ENCODE measurements around the gene DNM2.

- TF ChIP-seq CTCF (IDR thresholded peaks at IDR 0.05) (no peak), POLR2AphosphoS5 (IDR thresholded peaks at IDR 0.05; ENCODE audit: low read depth, low read length) (no peak), REST (IDR thresholded peaks at IDR 0.05; ENCODE audit: insufficient read depth in 1 of 2, low read depth in 2 of 2, low read length in 1 of 2) (no peak), SIN3A (IDR thresholded peaks at IDR 0.05; ENCODE audit: borderline replicate concordance, insufficient read depth, low read depth, low read length) (no peak), TCF7L2 (IDR thresholded peaks at IDR 0.05; ENCODE audit: low read depth, low read length) (no peak)
These were observed 51.1 kb downstream of the DNM2 start for GRCh38 chr19:10768936-10769335.
